ENCODE results near the gene NAA10. TPM values are rescaled to one million over a fixed set of nuclear protein-coding genes. Genes with fewer than 3 reads are reported as not detected.

NAA10 gene
- total and polyA plus RNA-seq, 3 experiments from 2014 or later, result 105 to 162 (median 160) TPM

DNA sequence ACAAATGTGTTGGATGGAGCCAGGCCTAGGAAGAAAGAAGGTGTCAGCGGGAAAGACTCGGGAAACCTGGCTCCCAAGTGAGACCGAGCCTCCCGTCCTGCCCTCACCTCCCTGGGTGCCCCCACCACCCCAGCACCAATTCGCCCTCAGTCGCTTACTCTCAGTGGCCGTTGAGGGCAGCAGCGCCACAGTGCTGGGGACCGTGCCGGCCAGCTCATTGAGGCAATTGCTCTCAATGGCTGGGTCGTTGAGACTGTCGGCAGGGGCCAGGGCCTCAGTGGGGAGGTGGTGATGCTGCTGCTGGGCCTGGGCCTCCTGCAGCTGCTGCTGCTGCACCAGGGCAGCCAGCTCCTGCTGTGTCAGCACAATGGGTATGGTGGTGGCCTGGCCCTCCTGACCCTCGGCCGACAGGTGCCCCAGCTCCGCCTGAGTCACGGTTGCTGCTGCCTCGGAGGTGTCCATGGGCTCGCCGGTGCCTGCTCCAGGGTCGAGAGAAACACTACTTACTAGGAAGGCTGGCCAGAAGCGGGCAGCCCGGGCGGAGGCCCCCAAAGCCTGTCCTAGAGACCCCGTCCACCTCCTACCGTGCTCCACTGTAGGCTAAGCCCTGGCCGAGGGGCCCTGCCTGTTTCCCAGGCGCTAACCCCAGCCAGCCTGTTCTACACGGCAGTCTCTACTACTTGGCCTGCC lies 17.0 kb upstream of the NAA10 start:
- H3K9me3 ChIP-seq (ENCODE audit: low read length), result no peaks in the 10 kb centered on the region
- Mint-ChIP-seq H3K27me3 (no peaks in the 10 kb centered on the region), H3K27ac (peak overlapping the region in 1 of 8 donors; percentile 65), H3K36me3 (peaks cover 0 to 58% (median 15%) of the 10 kb centered on the region in 3 donors), H3K9me3 (no peaks in the 10 kb centered on the region), H3K4me1 (peaks cover 9 to 19% (median 16%) of the 10 kb centered on the region in 3 donors), H3K4me3 (no peak overlapping the region)
- no peak for DNase-seq
- H3K36me3 ChIP-seq (ENCODE audit: insufficient read depth, low read length), result peaks cover 21% of the 10 kb centered on the region
- H3K27ac ChIP-seq (ENCODE audit: low read depth, low read length), result no peak overlapping the region
- CTCF ChIA-PET, result interaction anchor here (1.5 to 10.4 kb wide), 3 partner anchors 16 to 188 kb away, joined by 8 to 230 read pairs (median 54); partner anchors contain the start of genes ARHGAP4, HCFC1 and PLXNB3
- POLR2A ChIA-PET, result interaction anchor here (1.4 kb wide), 1 partner anchor 15 kb away, joined by 5 read pairs; no protein-coding TSS in a partner anchor
- peaks cover 10% of the 10 kb centered on the region for H3K4me1 ChIP-seq (ENCODE audit: insufficient read depth, low read length)
- H3K27me3 ChIP-seq (ENCODE audit: insufficient read depth, low read length, poor library complexity, severe bottlenecking), result no peaks in the 10 kb centered on the region
- H3K4me3 ChIP-seq (ENCODE audit: low read length), result no peak overlapping the region

DNA sequence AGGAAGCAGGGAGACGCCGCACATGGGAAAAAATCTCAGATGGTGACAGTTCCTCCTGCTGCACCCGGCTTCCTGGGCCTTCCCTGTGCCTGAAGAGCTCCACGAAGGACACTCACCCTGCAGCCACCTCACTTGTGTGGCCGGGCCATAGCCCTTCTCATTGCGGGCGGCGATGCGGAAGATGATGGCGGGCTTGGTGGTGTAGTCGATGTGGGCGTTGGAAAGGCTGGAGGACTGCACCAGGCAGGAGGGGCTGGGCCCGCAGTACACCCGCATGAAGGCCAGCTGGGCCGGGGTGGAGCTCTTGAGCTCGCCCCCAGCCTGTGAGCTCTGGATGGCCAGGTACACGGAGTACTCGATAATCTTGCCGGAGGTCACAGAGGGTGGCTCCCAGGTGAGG lies 15.3 kb upstream of the NAA10 start:
- Histone ChIP-seq H3K4me3 (ENCODE audit: low read length) (no peak overlapping the region), H3K36me3 (ENCODE audit: insufficient read depth, low read length) (peaks cover 17% of the 10 kb centered on the region), H3K4me1 (ENCODE audit: insufficient read depth, low read length) (peaks cover 10% of the 10 kb centered on the region), H3K9me3 (ENCODE audit: low read length) (no peaks in the 10 kb centered on the region), H3K27ac (ENCODE audit: low read depth, low read length) (no peak overlapping the region), H3K27me3 (ENCODE audit: insufficient read depth, low read length, poor library complexity, severe bottlenecking) (no peaks in the 10 kb centered on the region)
- H3K9me3 Mint-ChIP-seq, result no peaks in the 10 kb centered on the region
- peak overlapping the region in 3 of 8 donors; percentile 8 to 57 (median 40) for H3K27ac Mint-ChIP-seq
- H3K36me3 Mint-ChIP-seq, result peaks cover 0 to 43% (median 11%) of the 10 kb centered on the region in 3 donors
- ChIA-PET CTCF (interaction anchor here (1.5 to 10.4 kb wide), 3 partner anchors 18 to 186 kb away, joined by 8 to 230 read pairs (median 54); partner anchors contain the start of genes ARHGAP4, HCFC1 and PLXNB3), POLR2A (interaction anchor here (1.1 to 1.7 kb wide), 5 partner anchors 16 to 224 kb away, joined by 3 to 4 read pairs (median 3); partner anchors contain the start of gene ARHGAP4)
- H3K4me3 Mint-ChIP-seq, result no peak overlapping the region
- peaks cover 9 to 19% (median 16%) of the 10 kb centered on the region in 3 donors for H3K4me1 Mint-ChIP-seq
- no peak for DNase-seq
- H3K27me3 Mint-ChIP-seq, result peaks cover 0 to 2% of the 10 kb centered on the region in 2 donors

DNA sequence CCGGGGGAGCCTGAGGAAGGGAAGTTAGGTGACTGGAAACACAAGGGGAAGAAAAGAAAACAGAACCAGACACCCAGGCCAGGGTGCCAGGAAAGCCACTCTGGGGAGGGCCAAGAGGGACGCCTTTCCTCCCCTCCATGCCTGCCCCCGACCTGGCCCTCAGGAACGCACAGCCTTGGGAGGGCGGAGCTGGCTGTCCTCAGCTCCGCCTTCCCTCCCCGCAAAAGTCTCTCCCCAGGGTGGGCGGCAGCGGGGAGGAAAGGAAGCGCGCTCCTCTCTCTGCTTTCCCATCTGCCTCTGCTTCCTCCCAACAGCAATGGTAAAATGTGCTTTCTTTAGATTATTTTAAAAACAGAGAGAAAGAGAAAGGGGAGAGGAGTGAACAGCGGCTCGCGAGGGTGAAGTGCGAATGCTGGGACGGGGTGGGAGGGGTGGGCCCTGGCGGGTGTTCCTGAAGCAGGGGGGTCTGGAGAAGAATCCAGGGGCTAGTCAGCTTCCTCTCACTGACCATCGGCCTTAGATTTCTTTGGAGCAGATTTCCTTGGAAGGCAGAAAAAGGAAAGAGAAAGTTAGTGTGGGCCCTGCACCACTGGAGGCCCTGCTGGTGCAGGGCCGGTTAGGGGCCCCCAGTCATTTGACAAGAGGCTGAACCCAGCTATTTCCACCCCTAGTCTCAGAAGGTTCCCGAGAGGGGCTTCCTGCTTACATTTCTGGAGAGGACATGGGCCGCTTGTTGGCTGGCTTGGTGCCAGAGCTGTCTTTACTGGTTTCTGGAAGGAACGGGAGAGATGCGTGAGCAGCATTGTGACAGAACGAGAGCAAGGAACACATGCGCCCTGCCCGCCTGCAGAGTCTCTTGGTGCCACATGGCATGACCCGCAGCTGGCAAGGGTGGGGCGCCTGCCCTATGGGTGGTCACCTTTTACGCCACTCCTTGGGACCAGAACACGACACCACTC lies 14.3 kb upstream of the NAA10 start:
- Mint-ChIP-seq H3K9me3 (no peaks in the 10 kb centered on the region), H3K27me3 (peaks cover 0 to 2% of the 10 kb centered on the region in 2 donors), H3K4me3 (no peak overlapping the region), H3K27ac (peak overlapping the region in 5 of 8 donors; percentile 15 to 69 (median 38)), H3K4me1 (peaks cover 9 to 20% (median 16%) of the 10 kb centered on the region in 3 donors), H3K36me3 (peaks cover 0 to 36% (median 8%) of the 10 kb centered on the region in 3 donors)
- peaks cover 17% of the 10 kb centered on the region for H3K36me3 ChIP-seq (ENCODE audit: insufficient read depth, low read length)
- no peak overlapping the region for H3K4me3 ChIP-seq (ENCODE audit: low read length)
- CTCF ChIA-PET, result interaction anchor here (0.9 to 10.4 kb wide), 7 partner anchors 9 to 195 kb away, joined by 3 to 230 read pairs (median 7); partner anchors contain the start of genes ARHGAP4, HCFC1, IDH3G and SSR4
- peaks cover 10% of the 10 kb centered on the region for H3K4me1 ChIP-seq (ENCODE audit: insufficient read depth, low read length)
- no peaks in the 10 kb centered on the region for H3K9me3 ChIP-seq (ENCODE audit: low read length)
- H3K27ac ChIP-seq (ENCODE audit: low read depth, low read length), result no peak overlapping the region
- H3K27me3 ChIP-seq (ENCODE audit: insufficient read depth, low read length, poor library complexity, severe bottlenecking), result no peaks in the 10 kb centered on the region
- no peak for DNase-seq
- POLR2A ChIA-PET, result interaction anchor here (1.0 to 1.7 kb wide), 5 partner anchors 15 to 223 kb away, joined by 3 to 4 read pairs (median 4); partner anchors contain the start of gene ARHGAP4

DNA sequence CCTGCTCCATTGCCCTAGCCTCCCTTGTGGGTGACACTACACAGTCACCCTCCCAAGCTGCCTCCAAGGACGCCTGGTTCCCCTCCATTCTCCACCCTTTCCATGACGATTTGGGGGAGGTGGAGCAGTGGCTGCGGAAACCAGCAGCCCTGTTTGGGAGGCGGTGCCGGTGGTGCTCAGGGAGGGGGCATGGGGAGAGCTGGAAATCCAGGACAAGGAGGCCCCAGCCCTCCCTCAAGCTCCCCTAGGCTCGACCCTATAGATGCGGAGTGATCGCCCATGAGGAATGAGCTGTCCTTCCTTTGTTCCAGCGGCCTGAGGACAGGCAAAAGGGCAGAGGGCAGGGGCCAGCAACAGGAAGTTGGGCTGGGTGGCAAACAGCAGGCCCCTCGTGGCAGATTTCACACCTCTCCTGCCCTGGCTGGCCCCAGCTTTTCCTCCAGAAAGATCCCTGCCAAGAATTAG lies 13.2 kb upstream of the NAA10 start:
- Histone ChIP-seq H3K36me3 (ENCODE audit: insufficient read depth, low read length) (peaks cover 17% of the 10 kb centered on the region), H3K27me3 (ENCODE audit: insufficient read depth, low read length, poor library complexity, severe bottlenecking) (no peaks in the 10 kb centered on the region), H3K27ac (ENCODE audit: low read depth, low read length) (no peak overlapping the region), H3K4me1 (ENCODE audit: insufficient read depth, low read length) (peaks cover 15% of the 10 kb centered on the region), H3K4me3 (ENCODE audit: low read length) (no peak overlapping the region), H3K9me3 (ENCODE audit: low read length) (no peaks in the 10 kb centered on the region)
- H3K4me3 Mint-ChIP-seq, result peak overlapping the region in 1 of 7 donors; percentile 20
- peaks cover 9 to 15% (median 13%) of the 10 kb centered on the region in 3 donors for H3K4me1 Mint-ChIP-seq
- H3K36me3 Mint-ChIP-seq, result peaks cover 0 to 29% (median 8%) of the 10 kb centered on the region in 3 donors
- CTCF ChIA-PET, result interaction anchor here (0.9 to 10.4 kb wide), 9 partner anchors 8 to 204 kb away, joined by 3 to 230 read pairs (median 7); partner anchors contain the start of genes ARHGAP4, HCFC1, IDH3G and SSR4
- POLR2A ChIA-PET, result interaction anchor here (0.7 to 2.2 kb wide), 3 partner anchors 19 to 23 kb away, joined by 3 to 17 read pairs (median 3); partner anchors contain the start of gene ARHGAP4
- no peaks in the 10 kb centered on the region for H3K9me3 Mint-ChIP-seq
- H3K27me3 Mint-ChIP-seq, result peaks cover 0 to 2% of the 10 kb centered on the region in 2 donors
- H3K27ac Mint-ChIP-seq, result peak overlapping the region in 4 of 8 donors; percentile 15 to 91 (median 39)
- no peak for DNase-seq

DNA sequence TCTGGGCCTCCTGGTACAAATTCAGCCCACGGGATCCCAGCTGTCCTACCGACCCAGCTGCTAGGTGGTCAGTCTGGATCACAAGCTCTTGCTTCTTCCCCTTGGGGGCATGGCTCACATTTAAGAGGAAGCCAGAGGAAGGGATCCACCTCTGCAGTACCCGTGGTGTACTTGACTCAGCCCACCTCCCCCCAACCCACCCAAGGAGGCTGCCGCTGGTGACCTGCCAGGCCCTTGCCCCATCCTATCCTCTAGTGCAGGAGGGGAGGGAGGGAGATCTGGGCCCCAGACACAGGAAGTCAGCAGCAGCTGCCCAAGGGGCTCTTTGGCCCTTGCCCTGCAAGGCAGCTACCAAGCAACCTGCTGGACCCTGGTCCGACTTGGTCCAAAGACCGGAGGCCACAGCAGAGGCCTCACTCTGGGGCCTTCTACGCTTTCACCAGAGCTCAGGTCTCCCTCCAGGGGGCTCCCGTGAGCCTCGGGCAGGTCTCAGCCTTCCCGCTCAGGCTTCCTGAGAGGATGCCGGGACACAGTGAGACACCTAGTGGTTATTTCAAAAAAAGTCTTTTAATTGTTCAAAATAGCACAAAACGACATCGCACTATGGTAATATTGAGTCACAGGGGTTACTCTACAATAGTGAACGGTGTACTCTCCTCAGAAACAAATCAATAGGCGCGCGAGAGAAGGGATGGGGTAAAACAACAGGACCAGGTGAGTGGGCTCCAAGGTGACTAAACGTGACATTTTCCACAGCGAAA lies 12.4 kb upstream of the NAA10 start:
- peak; percentile 64 to 85 (median 75) for DNase-seq
- Histone ChIP-seq H3K36me3 (ENCODE audit: insufficient read depth, low read length) (peaks cover 10% of the 10 kb centered on the region), H3K27ac (ENCODE audit: low read depth, low read length) (no peak overlapping the region), H3K4me1 (ENCODE audit: insufficient read depth, low read length) (peaks cover 13% of the 10 kb centered on the region), H3K9me3 (ENCODE audit: low read length) (no peaks in the 10 kb centered on the region), H3K4me3 (ENCODE audit: low read length) (no peak overlapping the region), H3K27me3 (ENCODE audit: insufficient read depth, low read length, poor library complexity, severe bottlenecking) (no peaks in the 10 kb centered on the region)
- H3K27me3 Mint-ChIP-seq, result peaks cover 0 to 2% of the 10 kb centered on the region in 2 donors
- H3K27ac Mint-ChIP-seq, result peak overlapping the region in 7 of 8 donors; percentile 59 to 93 (median 78)
- ChIA-PET POLR2A (interaction anchor here (0.6 to 2.2 kb wide), 5 partner anchors 12 to 200 kb away, joined by 3 to 17 read pairs (median 4); partner anchors contain the start of genes ARHGAP4 and NAA10), CTCF (interaction anchor here (0.7 to 10.4 kb wide), 19 partner anchors 11 to 220 kb away, joined by 3 to 230 read pairs (median 4); partner anchors contain the start of genes ARHGAP4, HCFC1, IDH3G and NAA10)
- peaks cover 9 to 15% (median 13%) of the 10 kb centered on the region in 3 donors for H3K4me1 Mint-ChIP-seq
- peaks cover 0 to 24% (median 8%) of the 10 kb centered on the region in 3 donors for H3K36me3 Mint-ChIP-seq
- H3K9me3 Mint-ChIP-seq, result no peaks in the 10 kb centered on the region
- peak overlapping the region in 4 of 7 donors; percentile 0 to 17 (median 10) for H3K4me3 Mint-ChIP-seq

DNA sequence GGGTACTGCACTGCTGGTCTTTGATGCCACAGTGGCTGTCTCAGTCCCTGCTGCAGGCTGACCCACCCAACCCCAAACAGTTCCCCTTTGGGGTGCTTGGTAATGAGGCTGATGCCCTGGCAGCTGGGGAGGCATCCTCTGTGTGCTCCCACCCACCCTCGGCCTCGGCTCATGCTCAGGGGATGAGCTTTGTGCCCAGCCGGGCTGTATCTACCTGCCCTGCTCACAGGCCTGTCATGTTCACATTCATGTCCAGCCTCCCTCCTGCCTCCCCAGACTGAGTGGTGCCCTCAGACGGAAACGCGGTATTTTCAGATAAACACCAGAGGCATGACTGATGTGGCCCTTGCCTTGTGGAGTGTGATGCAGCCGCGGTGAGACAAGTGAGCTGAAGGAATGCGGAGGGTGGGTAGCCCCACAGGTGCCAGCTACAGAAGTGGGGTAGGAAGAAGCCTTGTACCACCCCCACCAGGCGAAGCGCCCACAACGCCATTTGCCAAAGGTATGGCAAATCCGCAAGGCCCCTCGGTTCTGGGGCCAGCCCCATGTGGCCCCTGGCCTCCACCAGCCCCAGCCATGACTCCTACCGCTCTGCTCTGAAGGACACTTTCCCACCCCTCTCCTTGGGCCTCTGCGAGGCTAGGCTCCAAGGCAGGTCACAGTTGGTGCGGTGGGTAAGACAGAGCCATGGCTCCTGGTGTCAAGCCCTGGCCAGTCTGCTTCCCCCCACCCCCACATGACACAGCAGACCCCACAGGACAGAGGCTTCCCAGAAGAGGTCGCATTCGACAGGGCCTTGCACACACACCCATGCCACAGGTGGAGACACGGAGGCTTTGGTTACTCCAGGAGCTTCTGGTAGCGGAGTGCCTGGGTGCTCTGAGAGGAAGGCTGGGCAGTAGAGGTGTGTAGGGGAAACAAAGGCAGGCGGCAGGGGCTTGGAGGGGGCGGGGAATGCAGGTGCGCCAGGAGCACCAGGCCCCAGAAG lies 11.4 kb upstream of the NAA10 start:
- H3K36me3 ChIP-seq (ENCODE audit: insufficient read depth, low read length), result peaks cover 5% of the 10 kb centered on the region
- H3K27me3 ChIP-seq (ENCODE audit: insufficient read depth, low read length, poor library complexity, severe bottlenecking), result no peaks in the 10 kb centered on the region
- CTCF ChIA-PET, result interaction anchor here (0.7 to 10.4 kb wide), 16 partner anchors 12 to 219 kb away, joined by 3 to 230 read pairs (median 4); partner anchors contain the start of genes ARHGAP4, HCFC1 and NAA10
- DNase-seq, result no peak
- H3K27ac ChIP-seq (ENCODE audit: low read depth, low read length), result no peak overlapping the region
- no peaks in the 10 kb centered on the region for H3K9me3 Mint-ChIP-seq
- H3K4me1 ChIP-seq (ENCODE audit: insufficient read depth, low read length), result peaks cover 13% of the 10 kb centered on the region
- H3K4me3 Mint-ChIP-seq, result no peak overlapping the region
- peaks cover 0 to 21% (median 6%) of the 10 kb centered on the region in 3 donors for H3K36me3 Mint-ChIP-seq
- peaks cover 0 to 2% of the 10 kb centered on the region in 2 donors for H3K27me3 Mint-ChIP-seq
- POLR2A ChIA-PET, result interaction anchor here (0.6 to 2.2 kb wide), 4 partner anchors 20 to 199 kb away, joined by 3 to 17 read pairs (median 4); partner anchors contain the start of gene ARHGAP4
- H3K27ac Mint-ChIP-seq, result peak overlapping the region in 1 of 8 donors; percentile 33
- H3K4me1 Mint-ChIP-seq, result peaks cover 10 to 15% (median 14%) of the 10 kb centered on the region in 3 donors
- H3K9me3 ChIP-seq (ENCODE audit: low read length), result no peaks in the 10 kb centered on the region
- no peak overlapping the region for H3K4me3 ChIP-seq (ENCODE audit: low read length)

Data from CD8-positive, alpha-beta memory T cell (primary cell).